Thyroid gland (tissue), 4 donors: ENCODE results near the gene PILRA.

Experiments
- POLR2A ChIP-seq, 2 donors: fragments of 450-650 bp; IDR thresholded peaks; one replicate each; pipeline ENCODE4 v1.6.1; 2017; ENCODE audit warnings: antibody characterized with exemption in 2 of 2, mild to moderate bottlenecking in 2 of 2, moderate library complexity in 1 of 2
- TF ChIP-seq, protein P1 (sequence below), 6 experiments: fragments of 200-600 bp in 3 of 6; fragments of 450-650 bp in 3 of 6; sonication (generic) in 3 of 6; IDR thresholded peaks; one replicate each; pipeline ENCODE4 v1.5.1; 2016 to 2019; ENCODE audit warnings: antibody characterized with exemption in 6 of 6, mild to moderate bottlenecking in 2 of 6, inconsistent platforms in 1 of 6, moderate library complexity in 1 of 6

DNA sequence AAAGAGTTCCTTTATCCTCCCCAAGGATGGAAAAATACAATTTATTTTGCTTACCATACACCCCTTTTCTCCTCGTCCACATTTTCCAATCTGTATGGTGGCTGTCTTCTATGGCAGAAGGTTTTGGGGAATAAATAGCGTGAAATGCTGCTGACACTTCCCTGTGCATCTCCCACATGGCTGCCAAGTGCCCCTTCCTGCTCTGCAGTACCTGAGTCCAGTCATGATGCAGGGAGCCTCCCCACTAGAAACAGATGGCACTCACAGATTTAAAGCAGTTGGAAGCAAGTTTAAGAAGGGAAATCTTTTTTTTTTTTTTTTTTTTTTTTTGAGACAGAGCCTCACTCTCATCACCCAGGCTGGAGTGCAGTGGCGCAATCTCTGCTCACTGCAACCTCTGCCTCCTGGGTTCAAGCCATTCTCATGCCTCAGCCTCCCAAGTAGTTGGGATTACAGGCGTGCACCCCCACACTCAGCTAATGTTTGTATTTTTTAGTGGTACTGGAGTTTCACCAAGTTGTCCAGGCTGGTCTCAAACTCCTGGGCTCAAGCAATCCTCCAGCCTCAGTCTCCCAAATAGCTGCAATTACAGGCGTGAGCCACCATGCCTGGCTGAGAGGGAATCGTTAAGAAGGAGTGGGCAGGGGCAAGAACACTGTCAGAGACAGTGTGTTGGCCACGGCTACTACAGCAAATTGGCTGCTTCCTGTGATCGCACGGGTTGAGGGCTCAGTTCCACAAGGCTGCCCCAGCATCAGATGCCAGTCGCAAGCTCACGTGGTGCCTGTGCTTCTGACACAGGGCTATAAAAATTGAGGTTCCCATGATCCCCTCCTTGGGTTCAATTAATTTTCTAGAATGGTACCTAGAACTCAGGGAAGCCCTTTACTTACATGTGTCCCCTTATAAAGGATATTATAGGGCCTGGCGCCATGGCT lies 5.3 kb upstream of the PILRA start:
- TF ChIP-seq, protein P1, sequence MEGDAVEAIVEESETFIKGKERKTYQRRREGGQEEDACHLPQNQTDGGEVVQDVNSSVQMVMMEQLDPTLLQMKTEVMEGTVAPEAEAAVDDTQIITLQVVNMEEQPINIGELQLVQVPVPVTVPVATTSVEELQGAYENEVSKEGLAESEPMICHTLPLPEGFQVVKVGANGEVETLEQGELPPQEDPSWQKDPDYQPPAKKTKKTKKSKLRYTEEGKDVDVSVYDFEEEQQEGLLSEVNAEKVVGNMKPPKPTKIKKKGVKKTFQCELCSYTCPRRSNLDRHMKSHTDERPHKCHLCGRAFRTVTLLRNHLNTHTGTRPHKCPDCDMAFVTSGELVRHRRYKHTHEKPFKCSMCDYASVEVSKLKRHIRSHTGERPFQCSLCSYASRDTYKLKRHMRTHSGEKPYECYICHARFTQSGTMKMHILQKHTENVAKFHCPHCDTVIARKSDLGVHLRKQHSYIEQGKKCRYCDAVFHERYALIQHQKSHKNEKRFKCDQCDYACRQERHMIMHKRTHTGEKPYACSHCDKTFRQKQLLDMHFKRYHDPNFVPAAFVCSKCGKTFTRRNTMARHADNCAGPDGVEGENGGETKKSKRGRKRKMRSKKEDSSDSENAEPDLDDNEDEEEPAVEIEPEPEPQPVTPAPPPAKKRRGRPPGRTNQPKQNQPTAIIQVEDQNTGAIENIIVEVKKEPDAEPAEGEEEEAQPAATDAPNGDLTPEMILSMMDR (IDR thresholded peaks at IDR 0.05), result no peak
- TF ChIP-seq POLR2A (IDR thresholded peaks at IDR 0.05), result no peak
